Astrocyte of the cerebellum (primary cell): ENCODE data around the gene MYCN.

Experiments used
- DNase-seq: peaks from one replicate; pipeline ENCODE4 v3.0.0-alpha.2; 2011; ENCODE audit warnings: low read depth
- H3K4me3 ChIP-seq: 2 replicates; pipeline ENCODE4 v1.5.1; 2011; ENCODE audit warnings: mild to moderate bottlenecking, low read depth, low read length, moderate library complexity
- CTCF ChIP-seq: IDR thresholded peaks from 2 replicates; pipeline ENCODE4 v1.5.1; 2012; ENCODE audit warnings: low read length, low read depth, moderate library complexity, mild to moderate bottlenecking; ENCODE audit errors: missing control alignments
- in situ Hi-C: cut with HindIII; loops from 2 replicates; pipeline ENCODE4 v1.10.0; 2017; ENCODE audit warnings: low sequenced_read_pairs

MYCN gene

DNA sequence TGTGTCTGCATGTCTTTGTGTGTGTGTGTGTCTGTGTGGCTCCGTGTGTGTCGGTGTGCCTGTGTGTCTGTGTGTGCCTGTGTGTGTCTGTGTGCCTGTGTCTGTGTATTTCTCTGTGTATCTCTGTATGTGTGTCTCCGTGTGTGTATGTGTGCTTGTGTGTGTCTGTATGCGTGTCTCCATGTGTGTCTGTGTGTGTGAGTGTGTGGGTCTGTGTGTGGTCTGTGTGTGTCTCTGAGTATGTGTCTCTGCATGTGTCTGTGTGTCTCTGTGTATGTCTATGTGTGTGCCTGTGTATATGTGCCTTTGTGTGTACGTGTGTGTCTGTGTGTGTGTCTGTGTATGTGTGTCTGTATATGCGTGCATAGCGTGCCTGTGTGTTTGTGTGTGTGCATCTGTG lies 45.2 kb downstream of the MYCN start:
- in situ Hi-C loops, result no loop called here
- no peak for DNase-seq
- H3K4me3 ChIP-seq, result no peak overlapping the region
- TF ChIP-seq CTCF, result no peak

- H3K4me3 ChIP-seq, result no peak overlapping the region
- no peak for DNase-seq
- in situ Hi-C loops, result no loop called here
- TF ChIP-seq CTCF, result no peak
These were observed 45.8 kb downstream of the MYCN start for GRCh38 chr2:15986068-15986560.

GRCh38 chr2:15986644-15987043 lies 46.3 kb downstream of the MYCN start:
- H3K4me3 ChIP-seq, result no peak overlapping the region
- DNase-seq, result no peak
- in situ Hi-C loops, result no loop called here
- TF ChIP-seq CTCF, result no peak

DNA sequence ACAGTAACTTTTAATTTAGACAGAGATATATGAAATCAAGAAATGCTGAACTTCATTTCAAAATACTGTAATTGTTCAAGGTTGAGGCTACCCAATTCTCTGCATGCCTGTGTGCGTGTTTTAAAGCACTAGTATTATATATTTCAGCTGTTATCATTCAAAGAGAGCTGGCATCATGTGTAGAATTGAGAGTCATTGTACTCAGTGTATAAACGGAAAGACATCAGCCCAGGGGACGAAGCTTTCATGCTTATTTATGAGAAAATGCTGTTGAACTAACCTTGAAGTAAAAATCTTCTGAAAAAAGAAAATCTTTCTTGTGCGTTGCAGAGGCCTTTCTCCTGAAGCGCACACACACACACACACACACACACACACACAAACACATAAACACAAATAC lies 48.4 kb downstream of the MYCN start:
- no peak for DNase-seq
- in situ Hi-C loops, result no loop called here
- H3K4me3 ChIP-seq, result no peak overlapping the region
- no peak for TF ChIP-seq CTCF

DNA sequence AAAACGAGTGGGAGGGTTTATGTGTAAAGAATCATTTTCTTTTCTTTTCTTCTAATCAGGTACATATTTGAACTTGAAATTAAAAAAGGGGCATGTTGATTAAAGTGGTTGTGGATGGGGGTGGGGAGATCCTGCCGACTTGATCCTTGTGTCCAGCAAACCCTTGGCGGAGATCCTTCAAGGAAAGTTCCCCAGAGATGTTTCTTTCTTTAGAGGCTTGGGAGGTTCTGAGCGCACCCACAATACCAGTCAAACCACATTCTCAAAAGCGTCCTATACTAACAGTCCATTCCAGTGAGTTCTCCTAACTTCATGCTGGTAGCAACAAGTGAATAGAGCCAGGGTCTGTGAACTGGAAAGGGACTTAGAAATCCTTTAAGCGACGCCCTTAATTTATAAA lies 49.2 kb downstream of the MYCN start:
- in situ Hi-C loops, result no loop called here
- no peak for TF ChIP-seq CTCF
- no peak overlapping the region for H3K4me3 ChIP-seq
- no peak for DNase-seq

DNA sequence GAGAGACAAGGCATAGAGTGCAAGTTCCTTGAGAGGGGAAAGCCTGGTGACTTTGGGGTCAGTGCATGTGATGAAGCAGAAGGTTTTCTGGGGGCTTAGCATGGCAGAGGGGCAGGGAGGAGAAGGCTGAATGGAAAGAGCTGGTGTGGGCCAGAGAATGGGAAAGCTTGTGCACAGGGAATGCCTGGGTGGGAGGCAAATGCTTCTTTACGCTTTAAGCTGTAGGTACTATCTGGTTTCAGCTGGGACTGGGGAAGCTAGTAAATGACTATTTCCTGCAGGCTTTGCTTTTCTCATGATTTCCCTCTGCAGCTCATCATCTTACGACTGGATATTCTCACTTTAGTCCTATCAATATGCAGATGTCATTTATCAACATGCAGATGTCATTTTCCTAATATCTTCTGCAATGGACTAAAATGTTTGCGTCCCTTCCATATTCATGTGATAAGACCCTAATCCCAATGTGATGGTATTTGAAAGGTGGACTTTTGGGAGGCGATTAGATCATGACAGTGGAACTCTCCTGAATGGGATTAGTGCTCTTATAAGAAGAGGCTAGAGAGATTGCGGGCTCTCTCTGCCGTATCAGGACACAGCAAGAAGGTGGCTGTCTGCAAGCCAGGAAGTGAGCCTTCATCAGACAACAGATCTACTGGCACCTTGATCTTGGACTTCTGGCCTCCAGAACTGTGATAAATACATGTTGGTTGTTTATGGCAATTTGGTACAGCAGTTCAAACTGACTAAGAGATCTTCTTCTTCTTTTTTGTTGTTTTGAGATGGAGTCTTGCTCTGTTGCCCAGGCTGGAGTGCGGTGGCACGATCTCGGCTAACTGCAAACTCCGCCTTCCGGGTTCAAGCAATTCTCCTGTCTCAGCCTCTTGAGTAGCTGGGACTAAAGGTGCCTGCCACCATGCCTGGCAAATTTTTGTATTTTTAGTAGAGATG lies 50.1 kb downstream of the MYCN start:
- H3K4me3 ChIP-seq, result no peak overlapping the region
- in situ Hi-C loops, result no loop called here
- no peak for DNase-seq
- no peak for TF ChIP-seq CTCF
